ENCODE data around the gene CPA2. TPM values are rescaled to one million over a fixed set of nuclear protein-coding genes. Genes with fewer than 3 reads are reported as not detected.
"Not testable (repeated sequence)": the region's sequence is repeated elsewhere in the genome, so short reads cannot be mapped to it uniquely, and the experiment has no call there.

CPA2 gene
- polyA plus RNA-seq, 6 donors from 2014 or later: not detected

- H3K36me3 Mint-ChIP-seq: no peaks in the 10 kb centered on the region
- no peaks in the 10 kb centered on the region for H3K4me1 Mint-ChIP-seq
- no peak overlapping the region for H3K27ac Mint-ChIP-seq
- no peak for DNase-seq
- no peaks in the 10 kb centered on the region for H3K9me3 Mint-ChIP-seq
- H3K27me3 Mint-ChIP-seq: peaks cover 0 to 8% (median 7%) of the 10 kb centered on the region in 3 donors
- no peak overlapping the region for H3K4me3 Mint-ChIP-seq
- ATAC-seq (ENCODE audit: low read depth in 2 of 2): no peak
Measured at GRCh38 chr7:130314305-130314704, 47.6 kb downstream of the CPA2 start.

- H3K4me1 Mint-ChIP-seq: no peaks in the 10 kb centered on the region
- DNase-seq: no peak
- H3K4me3 Mint-ChIP-seq: no peak overlapping the region
- ATAC-seq (ENCODE audit: low read depth in 2 of 2): no peak
- H3K9me3 Mint-ChIP-seq: peaks cover 0 to 9% (median 2%) of the 10 kb centered on the region in 7 donors
- no peaks in the 10 kb centered on the region for H3K36me3 Mint-ChIP-seq
- no peak overlapping the region for H3K27ac Mint-ChIP-seq
- H3K27me3 Mint-ChIP-seq: peaks cover 0 to 10% (median 8%) of the 10 kb centered on the region in 3 donors
Measured at GRCh38 chr7:130319541-130319940, 52.9 kb downstream of the CPA2 start.

GRCh38 chr7:130321542-130322229 lies 55.0 kb downstream of the CPA2 start:
- H3K4me1 Mint-ChIP-seq; H3K36me3 Mint-ChIP-seq; ATAC-seq (ENCODE audit: low read depth in 2 of 2); H3K4me3 Mint-ChIP-seq; H3K9me3 Mint-ChIP-seq; DNase-seq; H3K27ac Mint-ChIP-seq: not testable (repeated sequence)
- peaks cover 0 to 10% (median 8%) of the 10 kb centered on the region in 3 donors for H3K27me3 Mint-ChIP-seq

- Mint-ChIP-seq H3K4me3 (peak overlapping the region in 1 of 8 donors; percentile 24), H3K9me3 (peaks cover 0 to 9% (median 2%) of the 10 kb centered on the region in 7 donors), H3K27me3 (peaks cover 0 to 10% (median 8%) of the 10 kb centered on the region in 3 donors), H3K4me1 (no peaks in the 10 kb centered on the region), H3K27ac (no peak overlapping the region), H3K36me3 (no peaks in the 10 kb centered on the region)
- ATAC-seq (ENCODE audit: low read depth in 2 of 2) (no peak), DNase-seq (no peak)
Measured at GRCh38 chr7:130322615-130323014, 56.0 kb downstream of the CPA2 start.

GRCh38 chr7:130324306-130324943 lies 57.8 kb downstream of the CPA2 start:
- no peak for ATAC-seq (ENCODE audit: low read depth in 2 of 2)
- Mint-ChIP-seq H3K27ac (no peak overlapping the region), H3K36me3 (no peaks in the 10 kb centered on the region)

GRCh38 chr7:130329681-130330080 lies 63.0 kb downstream of the CPA2 start:
- ATAC-seq (ENCODE audit: low read depth in 2 of 2): no peak
- H3K4me3 Mint-ChIP-seq: no peak overlapping the region
- no peaks in the 10 kb centered on the region for H3K36me3 Mint-ChIP-seq
- H3K27ac Mint-ChIP-seq: no peak overlapping the region
- no peaks in the 10 kb centered on the region for H3K4me1 Mint-ChIP-seq
- peaks cover 0 to 4% (median 0%) of the 10 kb centered on the region in 3 donors for H3K27me3 Mint-ChIP-seq
- peaks cover 0 to 2% (median 0%) of the 10 kb centered on the region in 7 donors for H3K9me3 Mint-ChIP-seq
- DNase-seq: no peak

More at GRCh38 chr7:130324306-130324943, 57.8 kb downstream of the CPA2 start:
- DNase-seq: no peak
- Mint-ChIP-seq H3K27me3 (peaks cover 0 to 4% (median 0%) of the 10 kb centered on the region in 3 donors), H3K9me3 (peaks cover 0 to 9% (median 2%) of the 10 kb centered on the region in 7 donors), H3K4me1 (no peaks in the 10 kb centered on the region), H3K4me3 (peak overlapping the region in 1 of 8 donors; percentile 16)

GRCh38 chr7:130332259-130333053 lies 65.8 kb downstream of the CPA2 start:
- H3K36me3 Mint-ChIP-seq: no peaks in the 10 kb centered on the region
- H3K9me3 Mint-ChIP-seq: no peaks in the 10 kb centered on the region
- no peak for DNase-seq
- H3K4me1 Mint-ChIP-seq: no peaks in the 10 kb centered on the region
- no peak overlapping the region for H3K27ac Mint-ChIP-seq
- no peak overlapping the region for H3K4me3 Mint-ChIP-seq
- ATAC-seq (ENCODE audit: low read depth in 2 of 2): no peak
- H3K27me3 Mint-ChIP-seq: peaks cover 0 to 4% (median 0%) of the 10 kb centered on the region in 3 donors

GRCh38 chr7:130333832-130334231 lies 67.2 kb downstream of the CPA2 start:
- Mint-ChIP-seq H3K36me3 (no peaks in the 10 kb centered on the region), H3K27ac (no peak overlapping the region), H3K27me3 (peaks cover 0 to 4% (median 0%) of the 10 kb centered on the region in 3 donors), H3K9me3 (no peaks in the 10 kb centered on the region), H3K4me1 (no peaks in the 10 kb centered on the region), H3K4me3 (no peak overlapping the region)
- no peak for ATAC-seq (ENCODE audit: low read depth in 2 of 2)
- DNase-seq: no peak

- no peaks in the 10 kb centered on the region for H3K4me1 Mint-ChIP-seq
- H3K9me3 Mint-ChIP-seq: no peaks in the 10 kb centered on the region
- H3K27me3 Mint-ChIP-seq: peaks cover 0 to 4% (median 0%) of the 10 kb centered on the region in 3 donors
- no peak overlapping the region for H3K27ac Mint-ChIP-seq
- H3K4me3 Mint-ChIP-seq: peak overlapping the region in 1 of 8 donors; percentile 44
- H3K36me3 Mint-ChIP-seq: no peaks in the 10 kb centered on the region
- no peak for DNase-seq
- ATAC-seq (ENCODE audit: low read depth in 2 of 2): no peak
Measured at GRCh38 chr7:130334274-130334673, 67.6 kb downstream of the CPA2 start.

- ATAC-seq (ENCODE audit: low read depth in 2 of 2): no peak
- Mint-ChIP-seq H3K27ac (peak overlapping the region in 1 of 6 donors; percentile 69), H3K27me3 (peaks cover 0 to 1% (median 0%) of the 10 kb centered on the region in 3 donors), H3K9me3 (peaks cover 0 to 6% (median 0%) of the 10 kb centered on the region in 7 donors), H3K4me1 (no peaks in the 10 kb centered on the region), H3K36me3 (no peaks in the 10 kb centered on the region), H3K4me3 (no peak overlapping the region)
- no peak for DNase-seq
Measured at GRCh38 chr7:130337410-130337971, 70.8 kb downstream of the CPA2 start.

- Mint-ChIP-seq H3K27me3 (peaks cover 0 to 3% (median 0%) of the 10 kb centered on the region in 3 donors), H3K9me3 (peaks cover 0 to 6% (median 0%) of the 10 kb centered on the region in 7 donors), H3K27ac (no peak overlapping the region), H3K36me3 (no peaks in the 10 kb centered on the region), H3K4me3 (no peak overlapping the region), H3K4me1 (no peaks in the 10 kb centered on the region)
- DNase-seq (no peak), ATAC-seq (ENCODE audit: low read depth in 2 of 2) (no peak)
Measured at GRCh38 chr7:130338233-130338632, 71.6 kb downstream of the CPA2 start.
